OCI-M2 (cell line): ENCODE results near the gene CACNA2D4.

Experiments used
- DNase-seq: peaks from one replicate; lab custom pipeline; 2025; ENCODE audit not compliant: unreplicated experiment; lab: John Stamatoyannopoulos, UW

Gene CACNA2D4

DNA sequence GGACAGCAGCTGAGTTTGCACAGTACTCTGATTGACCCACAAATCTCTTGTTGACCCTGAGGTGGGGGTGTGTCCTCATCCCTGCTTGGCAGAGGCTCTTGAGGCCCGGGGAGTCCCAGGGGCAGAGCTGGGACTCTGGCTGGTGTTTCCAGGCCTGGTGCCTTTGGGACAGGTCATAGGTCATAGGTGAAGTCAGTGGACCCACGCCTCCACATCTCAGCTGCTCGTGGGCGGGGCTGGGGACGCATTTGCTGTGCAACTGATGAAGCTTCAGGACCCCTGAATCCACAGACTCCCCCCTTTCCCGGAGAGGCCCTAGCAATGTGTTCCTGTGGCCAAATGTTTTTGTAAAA is 408 bp upstream of the CACNA2D4 start:
- no peak for DNase-seq

DNA sequence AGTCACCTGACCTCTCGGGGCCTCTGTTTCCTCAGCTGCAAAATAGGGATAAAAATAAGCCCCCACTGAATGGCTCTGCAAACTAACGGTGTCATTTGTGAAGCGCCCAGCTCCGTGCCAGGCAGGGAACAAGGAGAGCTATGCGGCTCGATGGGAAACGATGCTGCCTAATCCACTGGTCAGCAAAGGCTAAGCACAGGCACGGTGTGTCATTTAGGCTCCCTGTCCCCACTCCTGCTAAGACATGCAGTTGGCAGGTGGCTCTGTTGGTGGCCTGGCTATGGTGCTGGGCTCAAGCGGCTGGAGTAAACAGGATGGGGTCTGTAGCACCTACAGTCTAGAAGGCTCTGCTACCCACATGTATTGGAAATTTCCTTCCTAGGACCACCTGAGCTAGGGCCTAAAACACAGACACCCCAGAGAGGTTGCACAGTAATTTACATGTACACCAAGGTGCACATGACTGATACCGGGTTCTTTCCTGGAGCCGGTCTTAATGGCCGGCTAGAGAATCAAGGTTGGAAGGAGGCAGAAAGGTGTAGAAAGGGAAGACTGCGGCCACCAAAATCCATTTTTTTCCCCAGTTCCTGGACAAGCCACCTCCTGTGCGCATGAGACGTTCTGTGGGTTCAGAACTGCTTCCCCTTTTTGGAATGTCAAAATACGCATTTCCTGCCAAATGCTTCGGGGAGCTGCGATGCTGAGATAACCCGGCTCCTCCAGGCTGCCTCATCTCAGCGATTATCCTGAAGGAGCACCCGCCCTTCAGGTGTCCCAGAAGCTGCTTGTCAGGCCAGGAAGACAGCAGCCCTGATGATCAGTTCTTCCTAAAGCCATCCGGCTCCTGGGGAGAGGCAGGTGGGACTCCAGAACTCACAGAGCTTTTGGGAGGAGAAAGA is 1.0 kb downstream of the CACNA2D4 start:
- no peak for DNase-seq

- no peak for DNase-seq
Observed at GRCh38 chr12:1916371-1917171, 1.9 kb downstream of the CACNA2D4 start.

- DNase-seq = no peak
Observed at GRCh38 chr12:1915082-1915968, 3.1 kb downstream of the CACNA2D4 start.

- DNase-seq = no peak
Observed at GRCh38 chr12:1914114-1914911, 4.1 kb downstream of the CACNA2D4 start.

DNA sequence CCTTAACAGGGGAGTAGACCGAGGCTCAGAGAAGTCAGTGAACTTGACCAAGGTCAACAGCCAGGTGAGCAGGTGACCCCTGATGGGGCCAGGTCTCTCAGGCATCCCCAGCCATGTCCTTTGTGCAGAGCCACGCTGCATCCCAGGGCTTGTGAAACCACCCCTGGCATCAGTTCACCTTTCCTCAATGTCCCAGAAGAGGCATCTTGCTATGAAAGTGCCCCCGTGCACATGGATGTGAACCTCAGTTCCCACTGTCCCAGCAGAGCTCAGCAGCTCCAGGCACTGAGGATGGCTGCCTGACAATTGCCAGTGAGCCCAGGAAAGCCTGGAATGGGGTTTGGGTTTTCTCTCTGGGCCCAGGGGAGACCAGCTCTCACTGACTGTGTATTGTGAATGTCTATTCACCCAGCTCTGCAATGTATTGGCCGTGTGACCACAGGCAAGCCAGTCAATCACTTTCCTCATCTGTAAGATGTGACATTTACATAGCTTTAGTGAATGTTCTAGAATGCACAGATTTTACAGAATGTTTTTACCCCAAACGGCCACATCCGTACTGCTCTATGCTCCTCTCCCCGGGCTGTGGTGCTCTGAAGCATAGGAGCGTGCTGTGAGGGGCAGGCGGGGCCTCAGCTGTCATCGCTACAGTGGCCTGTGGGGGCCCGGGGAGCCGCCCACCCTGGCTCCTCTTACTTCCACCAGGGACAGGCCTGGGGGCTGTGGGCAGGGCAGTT is 4.9 kb downstream of the CACNA2D4 start:
- DNase-seq = no peak

DNA sequence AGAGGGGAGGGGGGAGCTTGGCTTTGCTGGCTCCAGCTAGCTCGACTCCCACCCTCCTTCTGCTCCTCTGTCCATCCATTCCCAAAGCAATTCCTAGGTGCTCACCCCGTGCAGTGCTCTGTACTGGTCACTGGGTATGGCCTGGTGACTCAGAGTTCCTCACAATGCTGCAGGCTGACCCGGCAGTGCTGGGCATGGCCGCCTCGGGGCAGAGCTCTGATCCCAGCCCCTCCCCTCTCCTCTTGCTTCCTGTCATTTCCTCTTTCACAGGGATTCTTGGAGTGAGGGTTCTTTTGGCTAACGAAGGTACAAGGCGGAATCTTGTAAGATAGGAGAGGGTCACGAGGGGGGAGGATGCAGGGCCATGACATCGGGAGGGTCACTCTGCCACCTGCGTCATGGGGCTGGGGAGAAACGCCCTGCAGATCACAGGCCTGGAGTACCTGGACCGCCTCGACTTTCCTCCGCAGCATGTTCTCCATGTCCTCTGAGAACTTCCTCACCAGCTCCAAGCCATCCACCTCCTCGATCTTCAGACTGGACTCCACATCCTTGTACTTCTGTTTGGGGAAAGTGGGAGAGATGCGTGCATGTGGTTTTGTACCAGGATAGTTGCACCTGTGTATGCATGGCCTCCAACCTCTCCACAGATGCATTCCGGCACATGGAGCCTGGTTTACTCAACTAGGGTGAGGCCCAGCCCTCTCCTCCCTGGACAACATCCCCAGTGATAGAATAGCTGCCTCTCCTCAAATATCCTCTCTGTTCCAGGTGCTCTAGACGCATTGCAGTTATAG is 5.7 kb downstream of the CACNA2D4 start:
- no peak for DNase-seq

- no peak for DNase-seq
Observed at GRCh38 chr12:1911598-1912575, 6.6 kb downstream of the CACNA2D4 start.

DNA sequence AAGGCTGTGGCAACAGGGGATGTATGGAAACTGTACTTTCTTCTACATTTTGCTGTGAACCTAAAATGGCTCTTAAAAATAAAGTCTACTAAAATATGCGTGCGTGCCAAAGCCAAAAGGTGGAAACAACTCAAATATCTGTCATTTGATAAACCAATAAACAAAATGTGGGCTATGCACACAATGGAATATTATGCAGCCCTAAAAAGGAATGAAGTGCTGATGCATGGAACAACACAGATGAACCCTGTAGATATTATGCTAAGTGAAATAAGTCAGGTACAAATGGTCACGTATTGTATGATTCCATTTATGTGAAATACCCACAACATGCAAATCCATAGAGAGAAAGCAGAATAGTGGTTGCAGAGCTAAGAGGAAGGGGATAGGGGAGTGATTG is 8.0 kb downstream of the CACNA2D4 start:
- DNase-seq = no peak

GRCh38 chr12:1908758-1909157 is 9.7 kb downstream of the CACNA2D4 start:
- no peak for DNase-seq

DNA sequence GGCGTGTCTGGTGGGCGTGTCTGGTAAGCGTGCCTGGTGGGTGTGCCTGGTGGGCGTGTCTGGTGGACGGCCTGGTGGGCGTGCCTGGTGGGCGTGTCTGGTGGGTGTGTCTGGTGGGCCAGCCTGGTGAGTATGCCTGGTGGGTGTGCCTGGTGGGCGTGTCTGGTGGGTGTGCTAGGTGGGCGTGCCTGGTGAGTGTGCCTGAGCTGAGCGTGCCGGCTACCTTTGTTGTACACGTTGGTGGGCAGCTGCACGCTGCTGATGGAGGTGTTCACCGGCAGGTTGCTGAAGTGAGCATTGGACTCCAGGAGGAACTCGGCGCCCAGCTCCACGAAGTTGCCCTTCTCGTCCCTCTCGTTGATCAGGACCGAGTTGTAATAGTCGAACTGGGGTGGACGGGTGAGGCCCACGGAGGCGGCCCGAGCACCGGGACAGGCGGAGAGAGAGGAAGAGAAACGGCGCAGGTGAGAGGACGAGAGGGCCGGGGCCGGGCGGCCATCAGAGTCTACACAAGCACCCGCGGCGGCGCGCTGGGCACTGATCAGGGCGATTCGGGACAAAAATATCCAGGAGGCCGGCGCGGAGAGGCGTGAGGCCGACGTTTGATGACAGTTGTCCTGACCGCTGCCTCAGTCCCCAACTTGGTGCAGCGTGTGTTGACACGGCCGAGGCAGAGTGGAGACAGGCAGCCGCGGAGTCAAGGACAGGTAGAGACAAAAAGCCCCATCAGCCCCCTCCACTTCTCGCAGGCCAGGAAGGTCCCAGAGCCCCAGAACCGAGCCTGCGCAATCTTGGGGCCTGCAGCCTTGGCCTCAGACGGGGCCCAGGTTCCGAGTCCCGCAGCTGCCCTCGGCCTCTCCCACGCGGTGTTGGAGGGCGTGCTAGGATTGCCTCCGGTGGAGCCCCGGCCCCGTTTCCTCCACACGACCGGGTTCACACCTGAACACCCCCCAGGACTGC is 10.5 kb downstream of the CACNA2D4 start:
- no peak for DNase-seq

DNA sequence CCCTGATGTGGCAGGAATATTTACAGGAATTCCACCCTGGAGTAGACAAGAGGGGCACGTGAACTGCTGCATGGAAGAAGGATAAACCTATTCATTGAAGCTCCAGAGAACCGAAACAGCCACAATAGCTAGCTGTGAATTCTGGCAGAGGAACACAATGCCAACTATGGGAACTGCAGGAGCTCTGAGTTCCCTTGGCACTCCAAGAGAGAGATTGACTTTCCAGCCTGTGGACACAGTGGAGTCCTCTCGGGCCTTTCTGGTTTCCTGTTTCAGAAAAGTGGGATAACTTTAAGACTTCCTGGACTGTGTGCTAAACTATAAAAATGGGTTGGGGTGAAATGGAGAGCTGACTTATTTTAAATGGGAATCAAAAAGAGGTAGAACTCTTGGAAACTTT is 11.9 kb downstream of the CACNA2D4 start:
- DNase-seq = no peak

- DNase-seq = no peak
Observed at GRCh38 chr12:1904875-1905274, 13.6 kb downstream of the CACNA2D4 start.

DNA sequence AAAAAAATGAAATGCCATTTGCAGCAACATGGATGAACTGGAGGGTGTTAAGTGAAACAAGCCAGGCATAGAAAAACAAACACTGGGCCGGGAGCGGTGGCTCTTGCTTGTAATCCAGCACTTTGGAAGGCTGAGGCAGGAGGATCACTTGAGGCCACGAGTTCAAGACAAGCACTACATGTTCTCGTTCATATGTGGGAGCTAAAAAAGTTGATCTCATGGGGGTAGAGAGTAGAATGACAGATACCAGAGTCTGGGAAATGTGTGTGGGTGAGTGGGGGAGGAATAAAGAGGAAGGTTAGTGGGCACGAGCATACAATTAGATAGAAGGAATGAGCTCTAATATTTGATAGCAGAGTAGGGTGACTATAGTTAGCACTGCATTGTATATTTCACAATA is 21.5 kb downstream of the CACNA2D4 start:
- no peak for DNase-seq

GRCh38 chr12:1890810-1891209 is 27.6 kb downstream of the CACNA2D4 start:
- DNase-seq = no peak

GRCh38 chr12:1890119-1890703 is 28.2 kb downstream of the CACNA2D4 start:
- DNase-seq = no peak
